Natural killer cell (primary cell): ENCODE measurements around the gene NAA35. TPM values are rescaled to one million over a fixed set of nuclear protein-coding genes. Genes with fewer than 3 reads are reported as not detected.
"Not testable (repeated sequence)": the region's sequence is repeated elsewhere in the genome, so short reads cannot be mapped to it uniquely, and the experiment has no call there.

Experiments
- ATAC-seq, 3 donors: fragments of 150-1000 bp in 2 of 3; fragments of 200-7000 bp in 1 of 3; cut with Tn5 transposase; 1 replicate in 1 of 3; 2 replicates in 2 of 3; pipeline ENCODE4 v1.10.0; 2021; ENCODE audit warnings: mild to moderate bottlenecking in 2 of 3, moderate library complexity in 2 of 3
- DNase-seq, 2 donors: peaks; one replicate each; pipeline versions ENCODE4 v3.0.0 to v3.0.0-alpha.2; 2013 to 2021; ENCODE audit warnings: mixed read lengths in 1 of 2
- H3K27ac ChIP-seq: one replicate; pipeline ENCODE4 v1.5.1; 2013; ENCODE audit warnings: mild to moderate bottlenecking, low read length
- H3K27me3 ChIP-seq: one replicate; pipeline ENCODE4 v1.6.1; 2013; ENCODE audit warnings: low read length; ENCODE audit not compliant: control insufficient read depth, insufficient read depth
- H3K36me3 ChIP-seq: one replicate; pipeline ENCODE4 v1.6.1; 2013; ENCODE audit warnings: low read length; ENCODE audit not compliant: control insufficient read depth, insufficient read depth
- H3K4me1 ChIP-seq: one replicate; pipeline ENCODE4 v1.6.1; 2013; ENCODE audit warnings: low read length; ENCODE audit not compliant: control insufficient read depth, insufficient read depth
- H3K4me3 ChIP-seq: one replicate; pipeline ENCODE4 v1.5.1; 2013; ENCODE audit warnings: low read length
- H3K9me3 ChIP-seq: one replicate; pipeline ENCODE4 v1.6.1; 2013; ENCODE audit warnings: low read length; ENCODE audit not compliant: control insufficient read depth, insufficient read depth
- H3K27ac Mint-ChIP-seq, 2 donors: one replicate each; pipeline ENCODE4 v1.8.0; 2022; ENCODE audit warnings: mild to moderate bottlenecking in 2 of 2, mixed read lengths in 2 of 2, moderate library complexity in 1 of 2
- H3K27me3 Mint-ChIP-seq, 2 donors: one replicate each; pipeline ENCODE4 v1.8.0; 2022; ENCODE audit warnings: low read depth in 2 of 2, mixed read lengths in 2 of 2
- H3K36me3 Mint-ChIP-seq: one replicate; pipeline ENCODE4 v1.8.0; 2022; ENCODE audit warnings: mixed read lengths
- H3K4me1 Mint-ChIP-seq, 2 donors: one replicate each; pipeline ENCODE4 v1.8.0; 2022; ENCODE audit warnings: mixed read lengths in 2 of 2
- H3K4me3 Mint-ChIP-seq: one replicate; pipeline ENCODE4 v1.8.0; 2022; ENCODE audit warnings: mild to moderate bottlenecking, moderate library complexity, mixed read lengths
- H3K9me3 Mint-ChIP-seq, 2 donors: one replicate each; pipeline ENCODE4 v1.8.0; 2022; ENCODE audit warnings: mixed read lengths in 2 of 2
- CTCF ChIP-seq: fragments of 200-600 bp; IDR thresholded peaks from one replicate; pipeline ENCODE4 v1.8.0; 2022; ENCODE audit warnings: antibody characterized with exemption
- WGBS: methylation state at CpG from one replicate; pipeline ENCODE4 v1.1.7; 2013; ENCODE audit warnings: missing lambda C conversion rate; ENCODE audit not compliant: insufficient coverage; 5-methylcytosine and 5-hydroxymethylcytosine counted together
- intact Hi-C: fragments of 100-400 bp; cut with micrococcal nuclease; formaldehyde crosslinking; loops from one replicate; pipeline ENCODE4 v1.14.2; 2022
- total RNA-seq, 4 donors: library from RNA; stranded (reverse); fragments of 120-200 nt in 1 of 4; gene quantifications; one replicate each; pipeline versions ENCODE4 v1.2.3 to v1.2.4, GENCODE V29; 2013 to 2022

The NAA35 gene
- total RNA-seq, 3 donors from 2014 or later (not counting 1 experiment from before 2014, with no cell fraction given) = 19.9 to 27.6 (median 21.0) TPM

- no peak overlapping the region for H3K27ac Mint-ChIP-seq
- H3K9me3 Mint-ChIP-seq = no peaks in the 10 kb centered on the region
- no peaks in the 10 kb centered on the region for H3K9me3 ChIP-seq
- WGBS = 83% methylated on average over 1 of the region's 3 CpGs
- H3K36me3 Mint-ChIP-seq = peaks cover 26% of the 10 kb centered on the region
- peaks cover 10 to 16% of the 10 kb centered on the region in 2 donors for H3K4me1 Mint-ChIP-seq
- no peaks in the 10 kb centered on the region for H3K27me3 ChIP-seq
- no peak for DNase-seq
- intact Hi-C loops = no loop called here
- H3K4me3 Mint-ChIP-seq = no peak overlapping the region
- peaks cover 47% of the 10 kb centered on the region for H3K36me3 ChIP-seq
- no peak overlapping the region for H3K4me3 ChIP-seq
- ATAC-seq = no peak
- H3K4me1 ChIP-seq = no peaks in the 10 kb centered on the region
- no peak overlapping the region for H3K27ac ChIP-seq
- no peaks in the 10 kb centered on the region for H3K27me3 Mint-ChIP-seq
- TF ChIP-seq CTCF = no peak
Observed at GRCh38 chr9:85964949-85965348, 24.0 kb downstream of the NAA35 start.

- Mint-ChIP-seq H3K4me3 (no peak overlapping the region), H3K36me3 (peaks cover 20% of the 10 kb centered on the region), H3K27me3 (no peaks in the 10 kb centered on the region), H3K4me1 (peaks cover 11 to 28% of the 10 kb centered on the region in 2 donors), H3K9me3 (no peaks in the 10 kb centered on the region), H3K27ac (peak overlapping the region in 1 of 2 donors; percentile 25)
- DNase-seq (no peak), ATAC-seq (peak in 2 of 3 donors; percentile 60 to 64)
- no peaks in the 10 kb centered on the region for H3K27me3 ChIP-seq
- peaks cover 30% of the 10 kb centered on the region for H3K36me3 ChIP-seq
- 33% methylated on average over 1 of the region's 1 CpG for WGBS
- H3K27ac ChIP-seq = no peak overlapping the region
- H3K4me3 ChIP-seq = no peak overlapping the region
- no peak for TF ChIP-seq CTCF
- intact Hi-C loops = no loop called here
- H3K9me3 ChIP-seq = no peaks in the 10 kb centered on the region
- no peaks in the 10 kb centered on the region for H3K4me1 ChIP-seq
Observed at GRCh38 chr9:85969727-85970126, 28.8 kb downstream of the NAA35 start.

GRCh38 chr9:85971731-85972130, 30.8 kb downstream of the NAA35 start:
- H3K27me3 ChIP-seq = no peaks in the 10 kb centered on the region
- peaks cover 19% of the 10 kb centered on the region for H3K36me3 Mint-ChIP-seq
- DNase-seq = no peak
- intact Hi-C loops = no loop called here
- no peaks in the 10 kb centered on the region for H3K9me3 ChIP-seq
- no peak for ATAC-seq
- peak overlapping the region; percentile 21 to 22 for H3K27ac Mint-ChIP-seq
- H3K9me3 Mint-ChIP-seq = no peaks in the 10 kb centered on the region
- H3K27me3 Mint-ChIP-seq = no peaks in the 10 kb centered on the region
- no peak overlapping the region for H3K27ac ChIP-seq
- peaks cover 11 to 28% of the 10 kb centered on the region in 2 donors for H3K4me1 Mint-ChIP-seq
- H3K4me1 ChIP-seq = no peaks in the 10 kb centered on the region
- H3K4me3 Mint-ChIP-seq = no peak overlapping the region
- H3K36me3 ChIP-seq = peaks cover 33% of the 10 kb centered on the region
- no peak for TF ChIP-seq CTCF
- no peak overlapping the region for H3K4me3 ChIP-seq

- H3K27me3 Mint-ChIP-seq = no peaks in the 10 kb centered on the region
- peak overlapping the region in 1 of 2 donors; percentile 0 for H3K27ac Mint-ChIP-seq
- H3K36me3 Mint-ChIP-seq = peaks cover 20% of the 10 kb centered on the region
- no peaks in the 10 kb centered on the region for H3K27me3 ChIP-seq
- peaks cover 11 to 28% of the 10 kb centered on the region in 2 donors for H3K4me1 Mint-ChIP-seq
- no peak overlapping the region for H3K27ac ChIP-seq
- no peaks in the 10 kb centered on the region for H3K9me3 Mint-ChIP-seq
- H3K4me1 ChIP-seq = no peaks in the 10 kb centered on the region
- no peak overlapping the region for H3K4me3 ChIP-seq
- TF ChIP-seq CTCF = no peak
- no peak for DNase-seq
- H3K9me3 ChIP-seq = no peaks in the 10 kb centered on the region
- ATAC-seq = no peak
- no peak overlapping the region for H3K4me3 Mint-ChIP-seq
- peaks cover 45% of the 10 kb centered on the region for H3K36me3 ChIP-seq
- intact Hi-C loops = no loop called here
- 84% methylated on average over 1 of the region's 1 CpG for WGBS
Observed at GRCh38 chr9:85973238-85973637, 32.3 kb downstream of the NAA35 start.

- H3K9me3 ChIP-seq, H3K27ac Mint-ChIP-seq, H3K4me3 Mint-ChIP-seq, H3K27me3 Mint-ChIP-seq, intact Hi-C loops, H3K4me3 ChIP-seq, H3K27ac ChIP-seq, ATAC-seq, H3K27me3 ChIP-seq, DNase-seq, H3K9me3 Mint-ChIP-seq, H3K4me1 ChIP-seq: not testable (repeated sequence)
- 93% methylated on average over 5 of the region's 5 CpGs for WGBS
- Mint-ChIP-seq H3K36me3 (peaks cover 24% of the 10 kb centered on the region), H3K4me1 (peaks cover 9 to 26% of the 10 kb centered on the region in 2 donors)
- peaks cover 52% of the 10 kb centered on the region for H3K36me3 ChIP-seq
Observed at GRCh38 chr9:85974055-85974547, 33.2 kb downstream of the NAA35 start.
